Omental fat pad (tissue), 4 donors: Measurements from ENCODE around the gene DMKN. TPM values are rescaled to one million over a fixed set of nuclear protein-coding genes. Genes with fewer than 3 reads are reported as not detected.

Source experiments
- ATAC-seq: fragments of 150-250 bp; one replicate; pipeline ENCODE4 v1.9.1; 2016; ENCODE audit warnings: mild to moderate bottlenecking, moderate library complexity; ENCODE audit not compliant: low FRiP score
- DNase-seq: peaks from one replicate; pipeline ENCODE4 v3.0.0-alpha.2; 2019; ENCODE audit warnings: low spot score
- CTCF ChIP-seq, 3 donors: fragments of 450-650 bp; IDR thresholded peaks; one replicate each; pipeline ENCODE4 v1.5.1; 2016 to 2017; ENCODE audit warnings: antibody characterized with exemption in 3 of 3, mild to moderate bottlenecking in 3 of 3, moderate library complexity in 2 of 3
- total RNA-seq, 4 donors: library from RNA; depleted of rRNA; stranded (reverse); fragments of >200 nt; gene quantifications; one replicate each; pipeline ENCODE4 v1.1.0, GENCODE V29; 2016

DMKN gene
- total RNA-seq, 4 donors from 2014 or later = 2.8 to 48.9 (median 33.8) TPM

GRCh38 chr19:35549174-35549788, 35.8 kb upstream of the DMKN start:
- no peak for TF ChIP-seq CTCF (IDR thresholded peaks at IDR 0.05)
- DNase-seq (no peak), ATAC-seq (no peak)

- DNase-seq (no peak), ATAC-seq (no peak)
- no peak for TF ChIP-seq CTCF (IDR thresholded peaks at IDR 0.05)
Observed at GRCh38 chr19:35546532-35546931, 33.1 kb upstream of the DMKN start.

- no peak for TF ChIP-seq CTCF (IDR thresholded peaks at IDR 0.05)
- DNase-seq = peak; percentile 29
- ATAC-seq = peak; percentile 66
Observed at GRCh38 chr19:35545855-35546381, 32.5 kb upstream of the DMKN start.

- DNase-seq (peak; percentile 77), ATAC-seq (peak; percentile 94)
- no peak for TF ChIP-seq CTCF (IDR thresholded peaks at IDR 0.05)
Observed at GRCh38 chr19:35545001-35545854, 31.8 kb upstream of the DMKN start, which contains the start of gene TMEM147. Gene TMEM147 (plus strand): TSS chr19:35545626. CDS start chr19:35545740, 114 bp downstream.

GRCh38 chr19:35544110-35544802, 30.8 kb upstream of the DMKN start:
- DNase-seq (no peak), ATAC-seq (no peak)
- TF ChIP-seq CTCF (IDR thresholded peaks at IDR 0.05) = no peak

GRCh38 chr19:35543280-35544109, 30.0 kb upstream of the DMKN start:
- DNase-seq (no peak), ATAC-seq (no peak)
- TF ChIP-seq CTCF (IDR thresholded peaks at IDR 0.05) = no peak
